ENCODE data around the gene TFE3. TPM values are rescaled to one million over a fixed set of nuclear protein-coding genes. Genes with fewer than 3 reads are reported as not detected.

Gene TFE3
- total RNA-seq, 1 donor from 2014 or later, result 34.4 TPM

GRCh38 chrX:49069038-49069437 is 25.9 kb upstream of the TFE3 start:
- Mint-ChIP-seq H3K36me3 (ENCODE audit: low read depth) (peaks cover 16% of the 10 kb centered on the region), H3K4me3 (no peak overlapping the region), H3K4me1 (ENCODE audit: low read depth) (peaks cover 6% of the 10 kb centered on the region), H3K9me3 (no peaks in the 10 kb centered on the region), H3K27me3 (ENCODE audit: insufficient read depth) (no peaks in the 10 kb centered on the region), H3K27ac (no peak overlapping the region)
- DNase-seq (ENCODE audit: low spot score), result no peak
- intact Hi-C loops (cut with micrococcal nuclease), result no loop called here

- Mint-ChIP-seq H3K4me3 (no peak overlapping the region), H3K27me3 (ENCODE audit: insufficient read depth) (no peaks in the 10 kb centered on the region), H3K27ac (no peak overlapping the region), H3K4me1 (ENCODE audit: low read depth) (no peaks in the 10 kb centered on the region), H3K36me3 (ENCODE audit: low read depth) (peaks cover 7% of the 10 kb centered on the region), H3K9me3 (no peaks in the 10 kb centered on the region)
- intact Hi-C loops (cut with micrococcal nuclease), result no loop called here
- DNase-seq (ENCODE audit: low spot score), result no peak
Observed at GRCh38 chrX:49067285-49068120, 24.3 kb upstream of the TFE3 start.

- no peaks in the 10 kb centered on the region for H3K9me3 Mint-ChIP-seq
- no peaks in the 10 kb centered on the region for H3K4me1 Mint-ChIP-seq (ENCODE audit: low read depth)
- H3K36me3 Mint-ChIP-seq (ENCODE audit: low read depth), result peaks cover 7% of the 10 kb centered on the region
- no peaks in the 10 kb centered on the region for H3K27me3 Mint-ChIP-seq (ENCODE audit: insufficient read depth)
- H3K4me3 Mint-ChIP-seq, result no peak overlapping the region
- DNase-seq (ENCODE audit: low spot score), result no peak
- intact Hi-C loops (cut with micrococcal nuclease), result no loop called here
- H3K27ac Mint-ChIP-seq, result no peak overlapping the region
Observed at GRCh38 chrX:49066690-49067089, 23.5 kb upstream of the TFE3 start.

DNA sequence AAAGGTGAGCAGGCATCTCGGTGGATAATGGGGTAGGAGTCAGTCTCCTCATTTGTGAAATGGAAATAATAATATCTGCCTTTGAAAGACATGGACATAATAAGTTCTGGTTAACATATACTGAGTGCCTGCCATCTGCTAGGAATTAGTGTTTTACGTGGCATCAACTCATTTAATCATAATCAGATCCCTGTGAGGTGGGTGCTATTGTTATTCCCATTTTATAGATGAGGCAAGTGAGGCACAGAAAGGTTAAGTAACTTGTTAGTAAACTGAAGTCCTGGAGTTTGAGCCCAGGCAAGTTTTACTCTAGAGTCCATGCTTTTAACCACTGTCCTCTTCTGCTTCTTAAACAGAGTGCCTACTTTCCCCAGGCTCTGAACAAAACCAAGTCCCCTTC is 23.1 kb upstream of the TFE3 start:
- H3K4me3 Mint-ChIP-seq, result no peak overlapping the region
- peaks cover 8% of the 10 kb centered on the region for H3K36me3 Mint-ChIP-seq (ENCODE audit: low read depth)
- DNase-seq (ENCODE audit: low spot score), result no peak
- no peak overlapping the region for H3K27ac Mint-ChIP-seq
- H3K9me3 Mint-ChIP-seq, result no peaks in the 10 kb centered on the region
- H3K4me1 Mint-ChIP-seq (ENCODE audit: low read depth), result no peaks in the 10 kb centered on the region
- intact Hi-C loops (cut with micrococcal nuclease), result no loop called here
- no peaks in the 10 kb centered on the region for H3K27me3 Mint-ChIP-seq (ENCODE audit: insufficient read depth)

- intact Hi-C loops (cut with micrococcal nuclease), result no loop called here
- H3K27ac Mint-ChIP-seq, result no peak overlapping the region
- H3K4me3 Mint-ChIP-seq, result no peak overlapping the region
- peaks cover 4% of the 10 kb centered on the region for H3K36me3 Mint-ChIP-seq (ENCODE audit: low read depth)
- H3K9me3 Mint-ChIP-seq, result no peaks in the 10 kb centered on the region
- H3K4me1 Mint-ChIP-seq (ENCODE audit: low read depth), result no peaks in the 10 kb centered on the region
- H3K27me3 Mint-ChIP-seq (ENCODE audit: insufficient read depth), result no peaks in the 10 kb centered on the region
- DNase-seq (ENCODE audit: low spot score), result no peak
Observed at GRCh38 chrX:49064735-49065134, 21.6 kb upstream of the TFE3 start.

DNA sequence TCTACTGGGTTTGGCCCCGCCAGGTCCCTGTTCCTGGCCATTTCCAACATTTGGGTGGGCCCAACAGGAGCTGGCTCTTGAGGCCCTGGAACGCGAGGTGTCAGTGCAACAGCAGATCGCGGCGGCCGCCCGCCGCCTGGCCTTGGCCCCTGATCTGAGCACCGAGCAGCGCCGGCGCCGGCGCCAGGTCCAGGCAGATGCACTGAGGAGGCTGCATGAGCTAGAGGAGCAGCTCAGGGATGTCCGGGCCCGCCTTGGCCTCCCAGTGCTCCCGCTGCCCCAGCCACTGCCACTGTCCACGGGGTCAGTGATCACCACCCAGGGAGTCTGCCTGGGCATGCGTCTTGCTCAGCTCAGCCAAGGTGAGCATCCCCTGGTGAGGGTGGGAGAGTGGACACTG is 21.1 kb upstream of the TFE3 start:
- Mint-ChIP-seq H3K9me3 (no peaks in the 10 kb centered on the region), H3K27me3 (ENCODE audit: insufficient read depth) (no peaks in the 10 kb centered on the region), H3K36me3 (ENCODE audit: low read depth) (peaks cover 3% of the 10 kb centered on the region), H3K4me3 (no peak overlapping the region), H3K4me1 (ENCODE audit: low read depth) (no peaks in the 10 kb centered on the region), H3K27ac (no peak overlapping the region)
- intact Hi-C loops (cut with micrococcal nuclease), result no loop called here
- DNase-seq (ENCODE audit: low spot score), result no peak

DNA sequence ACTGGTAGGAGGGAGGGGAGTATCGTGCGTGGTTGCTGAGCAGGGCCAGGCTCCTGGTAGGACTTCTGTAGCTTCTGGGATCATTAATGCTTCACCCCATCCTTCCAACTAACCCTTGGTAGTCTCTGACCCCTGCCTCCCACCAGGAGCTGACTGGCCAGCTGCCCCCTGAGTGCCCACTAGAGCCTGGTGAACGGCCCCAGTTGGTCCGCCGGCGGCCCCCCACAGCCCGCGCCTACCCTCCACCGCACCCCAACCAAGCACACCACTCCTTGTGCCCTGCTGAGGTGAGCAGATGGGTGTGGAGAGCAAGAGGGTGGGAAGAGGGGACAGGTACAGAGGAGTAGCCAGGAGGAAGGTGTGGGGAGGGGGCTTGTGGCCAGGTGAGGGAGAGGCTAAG is 20.6 kb upstream of the TFE3 start:
- no peaks in the 10 kb centered on the region for H3K4me1 Mint-ChIP-seq (ENCODE audit: low read depth)
- peaks cover 3% of the 10 kb centered on the region for H3K36me3 Mint-ChIP-seq (ENCODE audit: low read depth)
- no peak overlapping the region for H3K27ac Mint-ChIP-seq
- no peak overlapping the region for H3K4me3 Mint-ChIP-seq
- DNase-seq (ENCODE audit: low spot score), result no peak
- H3K27me3 Mint-ChIP-seq (ENCODE audit: insufficient read depth), result no peaks in the 10 kb centered on the region
- no peaks in the 10 kb centered on the region for H3K9me3 Mint-ChIP-seq
- intact Hi-C loops (cut with micrococcal nuclease), result no loop called here

- intact Hi-C loops (cut with micrococcal nuclease), result no loop called here
- no peaks in the 10 kb centered on the region for H3K27me3 Mint-ChIP-seq (ENCODE audit: insufficient read depth)
- DNase-seq (ENCODE audit: low spot score), result no peak
- no peaks in the 10 kb centered on the region for H3K4me1 Mint-ChIP-seq (ENCODE audit: low read depth)
- H3K9me3 Mint-ChIP-seq, result no peaks in the 10 kb centered on the region
- H3K36me3 Mint-ChIP-seq (ENCODE audit: low read depth), result peaks cover 3% of the 10 kb centered on the region
- no peak overlapping the region for H3K27ac Mint-ChIP-seq
- H3K4me3 Mint-ChIP-seq, result no peak overlapping the region
Observed at GRCh38 chrX:49061916-49062315, 18.8 kb upstream of the TFE3 start.

GRCh38 chrX:49061490-49061889 is 18.3 kb upstream of the TFE3 start:
- Mint-ChIP-seq H3K27ac (no peak overlapping the region), H3K36me3 (ENCODE audit: low read depth) (peaks cover 3% of the 10 kb centered on the region), H3K4me1 (ENCODE audit: low read depth) (no peaks in the 10 kb centered on the region), H3K27me3 (ENCODE audit: insufficient read depth) (no peaks in the 10 kb centered on the region), H3K4me3 (no peak overlapping the region), H3K9me3 (no peaks in the 10 kb centered on the region)
- no peak for DNase-seq (ENCODE audit: low spot score)
- intact Hi-C loops (cut with micrococcal nuclease), result no loop called here

- Mint-ChIP-seq H3K9me3 (no peaks in the 10 kb centered on the region), H3K27me3 (ENCODE audit: insufficient read depth) (no peaks in the 10 kb centered on the region), H3K27ac (no peak overlapping the region), H3K36me3 (ENCODE audit: low read depth) (peaks cover 3% of the 10 kb centered on the region), H3K4me3 (no peak overlapping the region), H3K4me1 (ENCODE audit: low read depth) (peaks cover 2% of the 10 kb centered on the region)
- no peak for DNase-seq (ENCODE audit: low spot score)
- intact Hi-C loops (cut with micrococcal nuclease), result no loop called here
Observed at GRCh38 chrX:49060914-49061313, 17.8 kb upstream of the TFE3 start.

DNA sequence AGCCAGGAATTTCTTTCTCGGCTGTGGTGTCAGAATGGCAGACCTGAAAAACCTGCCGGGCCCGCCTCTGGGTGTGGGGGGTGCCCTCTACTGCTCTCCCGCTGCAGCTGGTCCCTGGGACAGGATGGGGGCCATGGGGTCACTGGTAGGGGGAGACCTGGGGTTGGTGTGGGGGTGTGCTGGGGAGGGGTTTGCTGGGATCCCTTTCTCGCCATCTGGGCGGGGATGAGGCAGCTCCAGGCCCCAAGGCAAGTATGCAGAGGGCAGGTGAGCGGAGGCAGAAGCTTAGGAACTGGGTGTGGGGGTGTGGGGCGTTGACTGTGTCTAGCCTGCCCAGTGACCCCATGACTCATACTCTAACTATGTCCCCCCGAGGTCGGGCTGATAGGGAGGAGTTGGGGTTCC is 16.5 kb upstream of the TFE3 start:
- no peak for DNase-seq (ENCODE audit: low spot score)
- Mint-ChIP-seq H3K4me3 (no peak overlapping the region), H3K4me1 (ENCODE audit: low read depth) (peaks cover 11% of the 10 kb centered on the region), H3K27me3 (ENCODE audit: insufficient read depth) (no peaks in the 10 kb centered on the region), H3K27ac (no peak overlapping the region), H3K36me3 (ENCODE audit: low read depth) (peaks cover 3% of the 10 kb centered on the region), H3K9me3 (no peaks in the 10 kb centered on the region)
- intact Hi-C loops (cut with micrococcal nuclease), result no loop called here

- H3K27me3 Mint-ChIP-seq (ENCODE audit: insufficient read depth), result no peaks in the 10 kb centered on the region
- H3K27ac Mint-ChIP-seq, result no peak overlapping the region
- intact Hi-C loops (cut with micrococcal nuclease), result no loop called here
- H3K4me1 Mint-ChIP-seq (ENCODE audit: low read depth), result peaks cover 16% of the 10 kb centered on the region
- peaks cover 3% of the 10 kb centered on the region for H3K36me3 Mint-ChIP-seq (ENCODE audit: low read depth)
- H3K9me3 Mint-ChIP-seq, result no peaks in the 10 kb centered on the region
- DNase-seq (ENCODE audit: low spot score), result no peak
- no peak overlapping the region for H3K4me3 Mint-ChIP-seq
Observed at GRCh38 chrX:49059201-49059600, 16.0 kb upstream of the TFE3 start.

- intact Hi-C loops (cut with micrococcal nuclease), result no loop called here
- Mint-ChIP-seq H3K36me3 (ENCODE audit: low read depth) (peaks cover 3% of the 10 kb centered on the region), H3K27me3 (ENCODE audit: insufficient read depth) (no peaks in the 10 kb centered on the region), H3K4me3 (no peak within 1 kb of the TSS), H3K9me3 (no peaks in the 10 kb centered on the region), H3K27ac (no peak within 1 kb of the TSS), H3K4me1 (ENCODE audit: low read depth) (peaks cover 20% of the 10 kb centered on the region)
- DNase-seq (ENCODE audit: low spot score), result no peak
Observed at GRCh38 chrX:49058794-49059193, 15.6 kb upstream of the TFE3 start, which contains the start of gene CCDC120. Gene CCDC120 (plus strand): TSS chrX:49058999. CDS start chrX:49062042, 3,043 bp downstream.

Data from activated T-helper 1 cell treated with anti-CD3 and anti-CD28 coated beads, Interleukin-12 subunit alpha, Interleukin-12 subunit beta, Interleukin-2, Interleukin-4 antibody, amounts not matched to agents 30 ng/mL and 10 ng/mL and 1 ng/mL, durations not matched to agents 14 hours and 24 hours and 36 hours (primary cell).